NB4 (cell line): ENCODE data around the gene BICD1.

Experiments used
- DNase-seq: peaks from one replicate; pipeline ENCODE4 v3.0.0; 2010; ENCODE audit warnings: low read depth
- H3K4me3 ChIP-seq: one replicate; pipeline ENCODE4 v1.5.1; 2011; ENCODE audit warnings: mild to moderate bottlenecking, low read depth, low read length, moderate library complexity
- CTCF ChIP-seq: IDR thresholded peaks from one replicate; pipeline ENCODE4 v1.5.1; 2012; ENCODE audit warnings: low read depth, low read length
- MAX ChIP-seq: IDR thresholded peaks from 2 replicates; pipeline ENCODE4 v1.6.1; 2011; ENCODE audit warnings: low read depth, low read length
- MYC ChIP-seq: IDR thresholded peaks from 2 replicates; pipeline ENCODE4 v1.6.1; 2011; ENCODE audit warnings: low read depth, low read length
- POLR2A ChIP-seq: IDR thresholded peaks from 2 replicates; pipeline ENCODE4 v1.6.1; 2011; ENCODE audit warnings: mild to moderate bottlenecking; ENCODE audit not compliant: insufficient read length; ENCODE audit errors: extremely low read depth

BICD1 gene

GRCh38 chr12:32249777-32250176, 143.1 kb downstream of the BICD1 start:
- no peak overlapping the region for H3K4me3 ChIP-seq
- DNase-seq = no peak
- no peak for TF ChIP-seq MAX
- no peak for TF ChIP-seq MYC
- no peak for TF ChIP-seq POLR2A
- no peak for TF ChIP-seq CTCF

GRCh38 chr12:32252199-32253073, 145.8 kb downstream of the BICD1 start:
- TF ChIP-seq MAX (no peak), CTCF (no peak), MYC (no peak), POLR2A (no peak)
- no peak for DNase-seq
- H3K4me3 ChIP-seq = no peak overlapping the region

- H3K4me3 ChIP-seq = no peak overlapping the region
These were observed 146.6 kb downstream of the BICD1 start for GRCh38 chr12:32253154-32253790.

GRCh38 chr12:32254260-32254956, 147.8 kb downstream of the BICD1 start:
- TF ChIP-seq MAX (no peak), POLR2A (no peak), CTCF (no peak), MYC (no peak)

More at GRCh38 chr12:32253154-32253790, 146.6 kb downstream of the BICD1 start:
- DNase-seq = no peak
- no peak for TF ChIP-seq CTCF
- TF ChIP-seq POLR2A = no peak
- TF ChIP-seq MYC = no peak
- no peak for TF ChIP-seq MAX

GRCh38 chr12:32255588-32255987, 148.9 kb downstream of the BICD1 start:
- TF ChIP-seq POLR2A (no peak), CTCF (no peak), MYC (no peak), MAX (no peak)
- H3K4me3 ChIP-seq = no peak overlapping the region
- no peak for DNase-seq

More at GRCh38 chr12:32254260-32254956, 147.8 kb downstream of the BICD1 start:
- DNase-seq = no peak
- no peak overlapping the region for H3K4me3 ChIP-seq
